SK-N-SH treated with all-trans-retinoic acid at 6 μM for 48 hours (cell line): ENCODE data around the gene PARL.

Experiments
- ATAC-seq: fragments of 200-7000 bp; cut with Tn5 transposase; 3 replicates; pipeline ENCODE4 v1.9.1; 2020; ENCODE audit warnings: mild to moderate bottlenecking, moderate library complexity
- ARNTL ChIP-seq: fragments of 450-650 bp; formaldehyde crosslinking; IDR thresholded peaks from 2 replicates; pipeline ENCODE4 v1.5.0; 2020; ENCODE audit warnings: low read depth, mild to moderate bottlenecking, moderate library complexity, borderline replicate concordance
- CREB5 ChIP-seq: fragments of 250-450 bp; sonication (Bioruptor Pico); IDR thresholded peaks from 2 replicates; pipeline ENCODE4 v1.5.1; 2020; ENCODE audit warnings: low read depth, mild to moderate bottlenecking, moderate library complexity
- CSDC2 ChIP-seq: fragments of 250-450 bp; sonication (Bioruptor Pico); IDR thresholded peaks from 2 replicates; pipeline ENCODE4 v1.5.0; 2020; ENCODE audit warnings: mild to moderate bottlenecking, moderate library complexity
- CSRNP3 ChIP-seq: fragments of 250-450 bp; sonication (Bioruptor Pico); IDR thresholded peaks from 2 replicates; pipeline ENCODE4 v1.5.1; 2021; ENCODE audit warnings: mild to moderate bottlenecking, moderate library complexity
- ESRRG ChIP-seq: fragments of 250-450 bp; sonication (Bioruptor Pico); IDR thresholded peaks from 2 replicates; pipeline ENCODE4 v1.6.1; 2021; ENCODE audit warnings: mild to moderate bottlenecking
- GLIS3 ChIP-seq: fragments of 250-450 bp; sonication (Bioruptor Pico); IDR thresholded peaks from 2 replicates; pipeline ENCODE4 v1.5.0; 2020; ENCODE audit warnings: mild to moderate bottlenecking, moderate library complexity
- ISL1 ChIP-seq: fragments of 250-450 bp; sonication (Bioruptor Pico); IDR thresholded peaks from 2 replicates; pipeline ENCODE4 v2.1.2; 2022; ENCODE audit warnings: mild to moderate bottlenecking, moderate library complexity
- OSR1 ChIP-seq: fragments of 250-450 bp; sonication (Bioruptor Pico); IDR thresholded peaks from 2 replicates; pipeline ENCODE4 v1.8.0; 2022; ENCODE audit warnings: moderate library complexity, mild to moderate bottlenecking, inconsistent platforms
- PATZ1 ChIP-seq: fragments of 250-450 bp; sonication (Bioruptor Pico); IDR thresholded peaks from 2 replicates; pipeline ENCODE4 v1.8.0; 2020; ENCODE audit warnings: mild to moderate bottlenecking, moderate library complexity, borderline replicate concordance
- POU6F1 ChIP-seq: fragments of 250-450 bp; sonication (Bioruptor Pico); IDR thresholded peaks from 2 replicates; pipeline ENCODE4 v1.8.0; 2021; ENCODE audit warnings: low read depth, mild to moderate bottlenecking, moderate library complexity, borderline replicate concordance
- PPARA ChIP-seq: fragments of 250-450 bp; sonication (Bioruptor Pico); IDR thresholded peaks from 2 replicates; pipeline ENCODE4 v1.5.0; 2020; ENCODE audit warnings: mild to moderate bottlenecking, borderline replicate concordance
- RARB ChIP-seq: fragments of 250-450 bp; sonication (Bioruptor Pico); IDR thresholded peaks from 2 replicates; pipeline ENCODE4 v1.8.0; 2021; ENCODE audit warnings: mild to moderate bottlenecking, moderate library complexity
- SNAI2 ChIP-seq: fragments of 250-450 bp; sonication (Bioruptor Pico); IDR thresholded peaks from 2 replicates; pipeline ENCODE4 v1.5.0; 2020; ENCODE audit warnings: mild to moderate bottlenecking, moderate library complexity
- TCF4 ChIP-seq: fragments of 250-450 bp; sonication (Bioruptor Pico); IDR thresholded peaks from 2 replicates; pipeline ENCODE4 v1.8.0; 2021; ENCODE audit warnings: mild to moderate bottlenecking, moderate library complexity, borderline replicate concordance
- TOX ChIP-seq: fragments of 250-450 bp; sonication (Bioruptor Pico); IDR thresholded peaks from 2 replicates; pipeline ENCODE4 v1.8.0; 2021; ENCODE audit warnings: mild to moderate bottlenecking, moderate library complexity, borderline replicate concordance
- TSHZ2 ChIP-seq: fragments of 250-450 bp; sonication (Bioruptor Pico); IDR thresholded peaks from 2 replicates; pipeline ENCODE4 v1.5.0; 2020; ENCODE audit warnings: mild to moderate bottlenecking, moderate library complexity
- ZC3H10 ChIP-seq: fragments of 250-450 bp; sonication (Bioruptor Pico); IDR thresholded peaks from 2 replicates; pipeline ENCODE4 v1.5.1; 2021; ENCODE audit warnings: mild to moderate bottlenecking, moderate library complexity
- ZFP3 ChIP-seq: fragments of 250-450 bp; sonication (Bioruptor Pico); IDR thresholded peaks from 2 replicates; pipeline ENCODE4 v1.5.0; 2020; ENCODE audit warnings: mild to moderate bottlenecking, moderate library complexity
- ZFP30 ChIP-seq: fragments of 450-650 bp; formaldehyde crosslinking; IDR thresholded peaks from 2 replicates; pipeline ENCODE4 v1.5.0; 2022; ENCODE audit warnings: mild to moderate bottlenecking, moderate library complexity
- ZNF8 ChIP-seq: fragments of 450-650 bp; formaldehyde crosslinking; IDR thresholded peaks from 2 replicates; pipeline ENCODE4 v1.5.0; 2020; ENCODE audit warnings: mild to moderate bottlenecking, moderate library complexity

The PARL gene

GRCh38 chr3:183906234-183906921 is 21.7 kb upstream of the PARL start:
- no peak for TF ChIP-seq ZFP30 (CRISPR knock-in tag)
- no peak for TF ChIP-seq TOX (CRISPR knock-in tag)
- no peak for TF ChIP-seq SNAI2
- TF ChIP-seq GLIS3, result no peak
- TF ChIP-seq POU6F1 (CRISPR knock-in tag), result no peak
- ATAC-seq, result no peak

GRCh38 chr3:183904833-183905780 is 20.4 kb upstream of the PARL start:
- TF ChIP-seq TCF4 (CRISPR knock-in tag), result no peak
- TF ChIP-seq ZNF8 (CRISPR knock-in tag), result no peak
- no peak for TF ChIP-seq ZC3H10 (CRISPR knock-in tag)
- no peak for TF ChIP-seq ZFP30 (CRISPR knock-in tag)
- TF ChIP-seq, all 23 proteins: peak for 0
- ATAC-seq, result peak; percentile 45; the same call in 2 of the 3 replicates

GRCh38 chr3:183898028-183898431 is 13.3 kb upstream of the PARL start:
- TF ChIP-seq OSR1 (CRISPR knock-in tag) (no peak), CREB5 (no peak), PPARA (no peak), ISL1 (no peak), ZFP30 (CRISPR knock-in tag) (no peak), ZC3H10 (CRISPR knock-in tag) (no peak), ZFP3 (CRISPR knock-in tag) (no peak), CSDC2 (CRISPR knock-in tag) (no peak), GLIS3 (no peak), TSHZ2 (CRISPR knock-in tag) (no peak), ESRRG (CRISPR knock-in tag) (no peak), ARNTL (CRISPR knock-in tag) (no peak), CSRNP3 (CRISPR knock-in tag) (no peak), TCF4 (CRISPR knock-in tag) (no peak), RARB (no peak), PATZ1 (CRISPR knock-in tag) (no peak), POU6F1 (CRISPR knock-in tag) (no peak)
- ATAC-seq, result no peak
